Activated T-cell treated with anti-CD3 and anti-CD28 coated beads for 48 hours (primary cell): ENCODE data around the gene RAB15.
A peak's percentile ranks its signal among the peaks of the same experiment; 100 is the strongest.

ENCODE experiments used
- DNase-seq: peaks from one replicate; pipeline ENCODE4 v3.0.0-alpha.2; 2020; ENCODE audit warnings: low read depth

Gene RAB15

GRCh38 chr14:64990296-64990695, 18.2 kb upstream of the RAB15 start:
- no peak for DNase-seq

GRCh38 chr14:64987438-64987767, 15.3 kb upstream of the RAB15 start:
- no peak for DNase-seq

GRCh38 chr14:64986648-64987437, 14.7 kb upstream of the RAB15 start, which contains the start of gene FNTB:
TSS of gene FNTB (plus strand) at chr14:64986895. CDS start at chr14:64986954, 59 bp downstream.
- peak; percentile 89 for DNase-seq

- DNase-seq, result no peak
Observed at GRCh38 chr14:64983439-64984310, 11.5 kb upstream of the RAB15 start.

GRCh38 chr14:64979336-64980074, 7.4 kb upstream of the RAB15 start:
- DNase-seq, result no peak

- no peak for DNase-seq
Observed at GRCh38 chr14:64974563-64974962, 2.4 kb upstream of the RAB15 start.

- no peak for DNase-seq
Observed at GRCh38 chr14:64973826-64974225, 1.7 kb upstream of the RAB15 start.

GRCh38 chr14:64973026-64973442, 898 bp upstream of the RAB15 start:
- DNase-seq, result no peak

GRCh38 chr14:64971491-64971942, 619 bp downstream of the RAB15 start:
- no peak for DNase-seq

GRCh38 chr14:64970776-64971477, 1.2 kb downstream of the RAB15 start:
- DNase-seq, result no peak

GRCh38 chr14:64970041-64970440, 2.1 kb downstream of the RAB15 start:
- DNase-seq, result no peak

GRCh38 chr14:64968651-64969050, 3.5 kb downstream of the RAB15 start:
- no peak for DNase-seq

- no peak for DNase-seq
Observed at GRCh38 chr14:64968167-64968566, 4.0 kb downstream of the RAB15 start.

GRCh38 chr14:64966976-64967375, 5.2 kb downstream of the RAB15 start:
- DNase-seq, result no peak

GRCh38 chr14:64965356-64966000, 6.7 kb downstream of the RAB15 start:
- DNase-seq, result no peak

- DNase-seq, result no peak
Observed at GRCh38 chr14:64963611-64964010, 8.5 kb downstream of the RAB15 start.

- no peak for DNase-seq
Observed at GRCh38 chr14:64960762-64961276, 11.3 kb downstream of the RAB15 start.

- DNase-seq, result no peak
Observed at GRCh38 chr14:64958743-64959142, 13.4 kb downstream of the RAB15 start.

GRCh38 chr14:64958201-64958600, 13.9 kb downstream of the RAB15 start:
- DNase-seq, result no peak

GRCh38 chr14:64956697-64957406, 15.3 kb downstream of the RAB15 start:
- DNase-seq, result no peak
